Stimulated activated CD8-positive, alpha-beta memory T cell treated with anti-CD3 and anti-CD28 coated beads, Interleukin-15, amount 100 ng/mL, for 24 hours (primary cell): ENCODE measurements around the gene SERPINA9.
"Not testable (repeated sequence)": the region's sequence is repeated elsewhere in the genome, so short reads cannot be mapped to it uniquely, and the experiment has no call there.

ENCODE experiments used
- DNase-seq: peaks from one replicate; pipeline ENCODE4 v3.0.0-alpha.2; 2020; ENCODE audit warnings: low read depth

SERPINA9 gene, protein sequence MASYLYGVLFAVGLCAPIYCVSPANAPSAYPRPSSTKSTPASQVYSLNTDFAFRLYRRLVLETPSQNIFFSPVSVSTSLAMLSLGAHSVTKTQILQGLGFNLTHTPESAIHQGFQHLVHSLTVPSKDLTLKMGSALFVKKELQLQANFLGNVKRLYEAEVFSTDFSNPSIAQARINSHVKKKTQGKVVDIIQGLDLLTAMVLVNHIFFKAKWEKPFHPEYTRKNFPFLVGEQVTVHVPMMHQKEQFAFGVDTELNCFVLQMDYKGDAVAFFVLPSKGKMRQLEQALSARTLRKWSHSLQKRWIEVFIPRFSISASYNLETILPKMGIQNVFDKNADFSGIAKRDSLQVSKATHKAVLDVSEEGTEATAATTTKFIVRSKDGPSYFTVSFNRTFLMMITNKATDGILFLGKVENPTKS

DNA sequence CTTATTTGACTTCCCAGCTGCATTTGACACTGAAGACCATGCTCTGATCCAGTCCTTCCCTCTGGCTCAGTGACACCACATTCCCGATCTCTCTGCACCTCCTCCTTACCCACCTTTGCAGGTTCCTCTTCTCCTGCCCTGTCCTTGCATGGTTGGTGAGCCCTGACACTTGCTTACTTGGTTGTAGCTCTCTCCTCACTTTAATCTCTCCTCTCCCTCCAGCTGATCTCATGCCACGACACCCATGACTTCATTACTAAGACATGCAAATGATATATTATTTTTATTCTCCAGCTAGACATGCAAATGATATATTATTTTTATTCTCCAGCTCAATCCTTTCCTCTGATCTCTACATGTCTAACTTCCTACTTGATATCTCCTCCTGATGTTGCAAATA is at the start of gene SERPINA9:
Gene SERPINA9 (minus strand): TSS at position 175 of the 400 bp plus-strand sequence. CDS start 6,357 bp downstream, outside the sequence.
- DNase-seq = no peak

DNA sequence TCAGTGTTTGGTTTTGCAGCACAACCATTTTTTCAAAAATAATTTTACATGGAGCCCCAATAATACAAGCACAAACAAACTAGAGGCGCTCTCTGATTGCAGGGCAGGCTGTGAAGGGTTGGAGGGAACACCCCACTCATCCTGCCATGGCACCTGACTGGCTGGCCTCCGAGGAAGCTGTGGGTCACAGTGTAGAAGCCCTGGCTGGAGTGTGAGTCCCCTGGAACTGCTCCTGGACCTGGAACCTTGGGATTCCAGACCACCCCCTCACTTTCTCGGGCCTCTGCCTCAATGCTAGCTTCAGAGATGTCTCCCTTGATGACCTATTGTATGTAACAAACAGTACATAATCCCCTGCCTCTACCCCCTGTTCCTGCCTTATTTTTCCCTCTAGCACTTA is 48.1 kb upstream of the SERPINA9 start:
- DNase-seq = no peak

DNA sequence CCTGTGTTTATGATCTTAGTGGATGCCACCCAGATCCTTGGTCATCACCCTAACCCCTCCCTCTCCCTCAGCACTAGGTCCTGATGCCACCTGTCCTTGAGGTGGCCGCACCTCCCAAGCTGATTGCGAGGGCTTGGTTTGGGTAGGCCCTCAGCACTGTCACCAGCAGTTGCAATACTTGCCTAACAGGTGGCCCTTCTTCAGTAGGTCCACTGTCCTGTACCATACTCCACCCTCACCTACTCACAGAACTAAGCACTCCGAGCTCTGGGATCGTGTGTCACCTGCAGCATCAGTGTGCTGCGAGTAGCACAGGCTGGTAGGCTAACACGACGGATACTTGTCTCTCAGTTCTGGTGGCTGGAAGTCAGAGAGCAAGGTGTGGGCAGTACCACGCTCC is 47.3 kb upstream of the SERPINA9 start:
- DNase-seq = no peak

DNA sequence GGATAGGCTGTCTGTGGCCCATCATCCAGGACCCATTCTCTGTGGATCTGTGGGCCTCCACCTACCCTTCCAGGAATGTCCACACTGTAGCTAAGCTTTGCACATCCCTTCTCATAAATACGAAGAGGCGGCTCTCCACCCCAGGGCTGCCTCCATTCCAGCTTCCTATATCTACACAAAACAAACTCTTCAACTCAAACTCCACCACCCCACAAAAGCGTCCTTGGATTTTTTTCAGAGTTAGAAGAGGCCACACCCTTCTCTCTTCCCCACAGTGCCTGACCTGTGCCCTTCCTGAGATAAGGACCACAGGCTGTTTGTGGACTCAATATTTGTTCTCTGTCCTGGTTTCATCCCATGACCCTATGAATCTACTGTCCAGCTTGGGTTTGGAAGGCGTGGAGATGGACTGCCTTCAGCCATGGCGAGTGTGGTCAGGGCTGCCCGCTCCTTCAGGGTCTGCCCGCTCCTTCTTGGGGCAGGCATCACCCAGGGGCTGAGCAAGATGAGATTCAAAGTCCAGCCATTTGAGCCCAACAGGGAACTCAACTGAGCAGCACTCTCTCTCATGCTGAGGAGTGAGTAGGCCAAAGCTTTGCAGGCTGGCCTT is 46.2 kb upstream of the SERPINA9 start:
- no peak for DNase-seq

DNA sequence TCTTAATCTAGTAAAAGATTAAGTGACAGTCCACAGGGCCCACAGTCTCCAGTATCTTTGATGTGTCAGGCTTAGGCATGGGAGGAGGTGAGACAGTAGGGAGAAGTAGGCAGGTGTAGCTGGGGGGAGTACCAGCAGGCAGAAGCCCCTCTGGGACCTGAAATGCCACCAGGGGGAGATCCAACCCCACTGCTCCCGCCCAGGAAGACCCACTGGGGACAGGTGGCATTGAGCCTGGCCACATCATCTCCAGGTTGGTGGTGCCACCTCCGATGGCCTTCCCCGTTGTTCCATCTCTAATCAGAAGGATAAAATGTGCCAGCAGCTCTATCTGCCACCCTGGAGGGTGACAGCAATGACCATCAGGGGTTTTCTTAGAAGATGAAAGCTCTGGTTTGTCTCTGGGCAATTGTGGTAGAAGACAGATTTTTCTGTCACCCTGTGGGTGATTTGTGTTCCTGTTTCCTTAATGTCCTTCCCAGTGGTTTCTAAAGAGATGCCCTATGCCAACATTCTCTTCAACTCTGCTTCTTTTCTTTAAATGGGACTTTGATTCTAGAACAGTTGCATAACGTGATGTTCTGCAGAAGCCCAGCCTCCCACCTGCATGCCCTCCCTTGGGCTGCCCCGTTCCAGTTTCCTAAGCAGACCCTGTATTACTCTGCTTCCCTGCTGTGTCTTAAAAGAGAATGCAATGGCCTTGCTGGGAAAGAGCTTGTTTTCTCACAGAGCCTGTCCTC is 45.5 kb upstream of the SERPINA9 start:
- DNase-seq = no peak

DNA sequence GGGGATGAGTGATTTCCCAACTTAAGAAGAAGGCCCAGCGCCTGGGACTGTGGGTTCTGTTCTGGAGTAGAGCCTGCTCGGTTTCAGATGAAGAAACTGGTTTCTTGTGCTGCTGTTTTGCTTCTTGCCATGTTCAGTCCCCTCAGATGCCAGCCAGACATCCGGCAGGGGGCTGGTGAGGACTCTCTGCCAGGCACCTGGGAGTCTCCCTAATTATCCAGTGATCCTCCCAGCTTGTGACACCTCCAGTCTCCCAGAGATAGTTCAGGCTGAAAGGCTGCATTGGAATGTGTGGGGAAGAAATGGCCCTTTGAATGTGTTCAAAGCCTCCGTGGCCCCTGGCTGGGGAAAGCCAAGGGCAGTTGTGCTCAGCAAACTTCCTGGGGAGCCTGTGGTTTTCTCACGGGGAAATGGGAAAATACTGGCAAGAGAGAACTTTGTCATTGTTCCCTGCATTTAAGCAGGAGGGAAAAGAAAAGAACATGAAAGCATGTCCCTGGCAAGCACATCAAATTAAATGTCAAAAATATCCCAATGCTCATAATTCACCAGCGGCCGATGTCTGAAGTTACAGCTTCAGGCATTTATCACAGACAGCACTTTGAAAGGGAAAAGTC is 41.8 kb upstream of the SERPINA9 start:
- DNase-seq = no peak

DNA sequence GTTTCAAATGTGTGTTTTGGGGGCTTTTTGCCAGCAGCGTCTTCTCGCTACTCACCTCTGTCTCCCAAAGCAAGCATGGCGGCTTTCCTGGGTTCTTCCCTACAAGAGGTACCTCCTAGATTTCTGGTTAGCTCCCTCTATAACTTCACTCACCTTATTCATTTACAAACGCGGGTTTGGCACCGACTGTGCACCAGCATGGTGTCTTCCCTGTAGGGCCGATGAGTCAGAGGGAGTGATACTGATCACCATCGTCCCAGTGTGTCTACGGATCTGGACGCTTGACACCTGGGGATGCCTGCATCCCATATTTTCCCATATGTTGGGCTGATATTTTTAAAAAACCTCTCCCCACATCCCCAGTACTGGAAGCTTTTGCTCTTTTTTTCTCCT is 41.2 kb upstream of the SERPINA9 start:
- no peak for DNase-seq

GRCh38 chr14:94515856-94516255 is 39.9 kb upstream of the SERPINA9 start:
- no peak for DNase-seq

GRCh38 chr14:94515426-94515825 is 39.4 kb upstream of the SERPINA9 start:
- no peak for DNase-seq

GRCh38 chr14:94514351-94514750 is 38.4 kb upstream of the SERPINA9 start:
- DNase-seq = no peak

DNA sequence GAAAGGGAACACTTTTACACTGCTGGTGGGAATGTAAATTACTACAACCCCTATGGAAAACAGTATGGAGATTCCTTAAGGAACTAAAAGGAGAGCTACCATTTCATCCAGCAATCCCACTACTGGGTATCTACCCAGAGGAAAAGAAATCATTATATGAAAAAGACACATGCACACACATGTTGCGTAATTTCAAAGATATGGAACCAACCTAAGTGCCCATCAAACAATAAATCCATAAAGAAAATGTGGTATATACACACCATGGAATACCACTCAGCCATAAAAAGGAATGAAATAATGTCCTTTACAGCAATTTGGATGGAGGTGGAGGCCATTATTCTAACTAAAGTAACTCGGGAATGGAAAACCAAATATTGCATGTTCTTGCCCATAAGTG is 34.5 kb upstream of the SERPINA9 start:
- not testable (repeated sequence) for DNase-seq

GRCh38 chr14:94509356-94509755 is 33.4 kb upstream of the SERPINA9 start, which contains the start of gene SERPINA12:
SERPINA12 (minus strand) TSS chr14:94509469; CDS start chr14:94498397, 11,072 bp downstream.
- no peak for DNase-seq

DNA sequence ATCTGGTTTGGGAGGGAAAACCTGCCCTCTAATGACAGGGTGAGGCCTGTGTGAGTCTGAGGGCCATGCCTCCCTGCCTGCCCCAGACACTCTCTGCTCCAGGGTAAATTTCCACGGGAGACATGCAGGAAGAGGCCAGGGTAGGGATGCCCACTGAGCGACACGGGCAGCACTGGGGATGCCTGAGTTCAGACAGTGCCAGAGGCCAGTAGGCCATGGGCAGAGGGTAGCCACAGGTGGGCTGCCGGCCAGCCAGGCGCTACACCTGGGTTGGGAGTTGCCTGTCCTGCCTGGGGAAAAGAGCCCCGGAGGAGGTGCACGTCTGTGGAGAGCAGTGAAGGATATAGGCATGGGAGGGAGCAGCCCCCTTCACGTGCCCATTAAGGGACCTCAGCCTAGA is 29.6 kb upstream of the SERPINA9 start:
- no peak for DNase-seq

DNA sequence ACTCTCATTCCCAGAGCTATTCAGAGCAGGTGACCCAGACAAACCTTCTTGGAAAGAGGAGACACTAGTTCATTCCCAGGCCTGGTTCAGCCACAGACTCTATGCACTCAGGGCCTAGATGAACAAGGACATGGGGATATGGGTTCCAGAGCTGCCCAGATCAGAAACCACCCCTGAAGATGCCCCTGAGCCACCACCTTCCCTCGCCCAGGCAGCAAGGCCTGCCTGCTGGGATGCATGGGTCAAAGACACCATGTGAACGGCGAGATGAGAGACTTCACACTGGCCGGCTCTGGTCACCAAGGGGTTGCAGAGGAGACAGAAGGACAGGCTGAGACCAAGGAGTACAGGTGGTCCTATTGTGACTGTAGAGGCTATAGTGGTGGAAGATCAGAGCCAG is 29.2 kb upstream of the SERPINA9 start:
- DNase-seq = no peak

DNA sequence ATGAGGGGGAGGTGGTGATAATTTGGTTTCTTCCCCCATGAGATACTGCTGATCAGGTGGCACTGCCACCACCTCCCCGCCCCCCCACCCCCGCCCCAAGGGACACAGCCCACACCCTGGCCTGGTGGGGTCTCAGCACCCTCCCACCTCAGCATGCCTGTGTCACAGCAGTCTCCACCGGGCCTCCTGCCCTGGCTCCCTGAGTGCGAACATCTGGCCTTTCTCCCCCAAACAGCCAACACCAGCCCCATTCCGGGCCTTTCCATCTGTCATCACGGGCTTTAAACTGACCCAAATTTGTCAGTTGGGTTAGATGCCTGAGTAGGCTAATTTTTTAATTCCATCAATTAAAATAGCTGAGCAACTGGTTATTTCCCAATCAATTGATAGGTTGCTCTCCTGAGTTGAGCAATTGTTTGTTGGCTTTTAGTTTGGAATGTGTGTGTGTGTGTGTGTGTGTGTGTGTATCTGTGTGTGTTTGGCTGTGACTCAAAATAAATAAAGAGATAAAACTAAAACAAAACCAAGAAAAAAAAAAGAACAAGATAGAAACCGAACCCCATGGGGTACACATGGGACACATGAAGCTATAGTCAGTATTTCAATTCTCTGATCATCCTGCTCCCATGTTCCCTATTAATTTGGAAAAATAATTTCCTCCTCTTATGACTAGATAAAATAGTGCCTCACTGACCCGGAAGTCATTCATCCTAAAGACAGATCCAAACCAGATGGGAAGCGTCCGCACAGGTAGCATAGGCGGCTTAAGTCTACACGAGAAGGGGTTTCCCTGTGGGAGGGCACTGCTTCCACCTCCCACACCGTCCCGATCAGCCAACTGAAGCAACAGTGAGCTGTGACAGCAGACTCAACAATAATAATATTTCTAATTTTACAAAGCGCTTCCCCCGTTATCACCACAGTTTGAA is 25.9 kb upstream of the SERPINA9 start:
- no peak for DNase-seq

- DNase-seq = no peak
Observed at GRCh38 chr14:94500264-94500663, 24.3 kb upstream of the SERPINA9 start.

- no peak for DNase-seq
Observed at GRCh38 chr14:94499673-94500072, 23.7 kb upstream of the SERPINA9 start.

DNA sequence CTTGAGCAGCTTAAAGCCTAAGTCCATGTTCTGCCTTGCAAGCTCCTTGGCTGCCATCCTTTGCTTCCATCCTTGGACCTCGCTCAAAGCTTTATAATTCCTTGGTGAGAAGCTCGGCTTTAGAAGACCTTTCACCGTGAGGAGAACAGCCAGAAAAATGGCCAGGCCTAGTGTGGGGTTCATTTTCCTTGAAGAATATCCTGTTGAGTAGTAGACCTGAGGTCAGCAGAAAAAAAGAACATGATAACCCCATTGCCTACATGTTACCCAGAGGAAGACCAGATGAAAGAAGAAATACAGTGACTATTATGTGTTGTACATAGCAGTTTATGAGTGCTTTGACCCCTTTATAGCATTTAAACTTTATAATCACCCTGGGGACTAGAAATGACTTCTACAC is 22.2 kb upstream of the SERPINA9 start:
- DNase-seq = no peak

DNA sequence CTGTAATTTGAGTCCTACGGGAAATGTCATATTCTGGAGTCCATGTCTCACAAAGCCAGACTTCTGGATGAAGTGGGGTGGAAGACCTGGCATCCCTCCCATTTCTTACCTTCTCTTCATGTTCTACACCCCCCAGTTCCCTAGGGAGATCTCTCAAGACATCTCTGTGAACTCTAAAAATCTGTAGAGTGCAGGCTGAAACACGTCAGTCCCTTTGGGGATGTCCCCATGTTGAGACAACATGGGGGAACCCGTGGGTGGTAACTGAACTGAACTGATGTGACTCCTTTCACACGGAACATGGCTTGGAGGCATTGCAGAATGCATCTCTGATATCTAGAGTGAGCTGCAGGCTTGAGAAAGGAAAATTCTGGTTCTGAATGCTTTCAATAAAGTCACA is 18.1 kb upstream of the SERPINA9 start:
- DNase-seq = no peak

- DNase-seq = no peak
Observed at GRCh38 chr14:94491511-94491910, 15.5 kb upstream of the SERPINA9 start.

DNA sequence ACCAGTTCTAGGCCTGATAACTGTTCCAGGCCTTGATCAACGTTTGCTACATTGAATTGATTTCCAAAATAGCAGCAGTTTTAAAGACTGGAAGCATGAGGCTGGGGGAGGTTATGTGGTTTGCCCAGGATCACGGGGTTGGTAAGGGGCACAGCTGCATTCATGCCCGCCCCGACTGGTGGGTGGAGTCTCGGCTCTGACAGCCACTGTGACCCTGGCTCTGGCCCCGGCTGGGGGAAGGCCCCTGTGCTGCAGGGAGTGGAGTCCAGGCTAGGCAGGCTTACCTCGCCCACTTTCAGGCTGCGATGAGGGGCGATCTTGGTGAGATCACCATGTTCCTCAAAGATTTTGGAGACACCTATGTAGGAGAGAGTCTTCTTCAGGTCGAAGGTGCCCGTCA is 13.3 kb upstream of the SERPINA9 start:
- DNase-seq = no peak
